SU-DHL-6 (cell line): ENCODE measurements around the gene DCUN1D2.

Experiments used
- H2AFZ ChIP-seq: fragments of 200-600 bp; sonication (generic); 2 replicates; pipeline ENCODE4 v1.6.1; 2014; ENCODE audit warnings: low read depth, mild to moderate bottlenecking, moderate library complexity, mixed read lengths, antibody characterized with exemption, low read length; ENCODE audit not compliant: severe bottlenecking
- H3F3A ChIP-seq: fragments of 200-600 bp; shearing (Covaris generic); 2 replicates; pipeline ENCODE4 v1.6.0; 2016; ENCODE audit warnings: antibody characterized with exemption, mild to moderate bottlenecking; ENCODE audit not compliant: insufficient read depth
- H3K27ac ChIP-seq: fragments of 200-600 bp; sonication (generic); 2 replicates; pipeline ENCODE4 v1.5.1; 2016; ENCODE audit warnings: low read depth, mild to moderate bottlenecking, low read length, moderate library complexity, mixed read lengths
- H3K27me3 ChIP-seq: fragments of 200-600 bp; sonication (generic), shearing (Covaris generic); 2 replicates; pipeline ENCODE4 v1.6.0; 2014; ENCODE audit warnings: mild to moderate bottlenecking, low read length
- H3K36me3 ChIP-seq: fragments of 200-600 bp; sonication (generic); 2 replicates; pipeline ENCODE4 v1.6.1; 2014; ENCODE audit warnings: mild to moderate bottlenecking, low read length, mixed read lengths
- H3K4me2 ChIP-seq: fragments of 300-600, 200-600 bp; shearing (Covaris generic), sonication (generic); 2 replicates; pipeline ENCODE4 v1.6.0; 2014; ENCODE audit warnings: low read length, low read depth, mild to moderate bottlenecking; ENCODE audit not compliant: poor library complexity, severe bottlenecking
- H3K4me3 ChIP-seq: fragments of 200-600 bp; sonication (generic); 2 replicates; pipeline ENCODE4 v1.5.1; 2014; ENCODE audit warnings: antibody characterized with exemption, low read length, mild to moderate bottlenecking, mixed read lengths; ENCODE audit not compliant: insufficient read depth, poor library complexity, severe bottlenecking
- H3K79me2 ChIP-seq: fragments of 200-600 bp; sonication (generic); 2 replicates; pipeline ENCODE4 v1.6.1; 2014; ENCODE audit warnings: mild to moderate bottlenecking, low read length, moderate library complexity; ENCODE audit not compliant: insufficient read depth
- H3K9ac ChIP-seq: fragments of 200-600 bp; sonication (generic); 2 replicates; pipeline ENCODE4 v1.7.0; 2014; ENCODE audit warnings: mild to moderate bottlenecking, low read length
- H3K9me2 ChIP-seq: fragments of 200-600 bp; sonication (generic); replicated peaks from 2 replicates; pipeline ENCODE4 v1.6.1; 2014; ENCODE audit warnings: low read length; ENCODE audit not compliant: insufficient read depth
- H3K9me3 ChIP-seq: fragments of 200-600 bp; sonication (generic); 2 replicates; pipeline ENCODE4 v1.6.1; 2014; ENCODE audit warnings: low read length, mixed read lengths; ENCODE audit not compliant: insufficient read depth
- H4K20me1 ChIP-seq: fragments of 200-600 bp; sonication (generic); 2 replicates; pipeline ENCODE4 v1.6.1; 2014; ENCODE audit warnings: low read depth, mild to moderate bottlenecking, antibody characterized with exemption, low read length, moderate library complexity, mixed read lengths
- CTCF ChIP-seq: fragments of 200-600 bp; sonication (generic); IDR thresholded peaks from one replicate; pipeline ENCODE4 v1.5.1; 2017; ENCODE audit warnings: antibody characterized with exemption, mild to moderate bottlenecking, low read length, moderate library complexity; ENCODE audit not compliant: insufficient read depth, poor library complexity, severe bottlenecking
- EZH2phosphoT487 ChIP-seq: fragments of 200-600 bp; sonication (generic), shearing (Covaris generic); conservative IDR thresholded peaks from 2 replicates; pipeline ENCODE4 v1.6.1; 2018; ENCODE audit warnings: mild to moderate bottlenecking, antibody characterized with exemption, low read length, moderate library complexity, mixed read lengths

The DCUN1D2 gene

GRCh38 chr13:113413178-113413897 is 77.2 kb downstream of the DCUN1D2 start:
- H4K20me1 ChIP-seq, result no peaks in the 10 kb centered on the region
- H3K9me2 ChIP-seq, result no peaks in the 10 kb centered on the region
- H3F3A ChIP-seq, result no peaks in the 10 kb centered on the region
- H3K79me2 ChIP-seq, result no peaks in the 10 kb centered on the region
- H3K4me2 ChIP-seq, result no peak overlapping the region
- no peak overlapping the region for H2AFZ ChIP-seq
- H3K9ac ChIP-seq, result no peak overlapping the region
- H3K36me3 ChIP-seq, result no peaks in the 10 kb centered on the region
- H3K27ac ChIP-seq, result no peak overlapping the region
- H3K4me3 ChIP-seq, result no peak overlapping the region
- no peaks in the 10 kb centered on the region for H3K9me3 ChIP-seq
- no peaks in the 10 kb centered on the region for H3K27me3 ChIP-seq
- no peak for TF ChIP-seq EZH2phosphoT487
- no peak for TF ChIP-seq CTCF

GRCh38 chr13:113412440-113412839 is 78.1 kb downstream of the DCUN1D2 start:
- Histone ChIP-seq H3K9ac (no peak overlapping the region), H3K27me3 (no peaks in the 10 kb centered on the region), H3K27ac (no peak overlapping the region), H3K36me3 (no peaks in the 10 kb centered on the region), H4K20me1 (no peaks in the 10 kb centered on the region), H3F3A (no peaks in the 10 kb centered on the region), H2AFZ (no peak overlapping the region), H3K9me2 (no peaks in the 10 kb centered on the region), H3K4me3 (no peak overlapping the region), H3K9me3 (no peaks in the 10 kb centered on the region), H3K4me2 (no peak overlapping the region), H3K79me2 (no peaks in the 10 kb centered on the region)
- no peak for TF ChIP-seq EZH2phosphoT487
- TF ChIP-seq CTCF, result no peak

GRCh38 chr13:113411216-113412023 is 79.1 kb downstream of the DCUN1D2 start:
- H3K4me3 ChIP-seq, result no peak overlapping the region
- H3K27me3 ChIP-seq, result no peaks in the 10 kb centered on the region
- H3K4me2 ChIP-seq, result no peak overlapping the region
- H3K36me3 ChIP-seq, result no peaks in the 10 kb centered on the region
- H3K79me2 ChIP-seq, result no peaks in the 10 kb centered on the region
- no peak overlapping the region for H2AFZ ChIP-seq
- H3F3A ChIP-seq, result no peaks in the 10 kb centered on the region
- no peaks in the 10 kb centered on the region for H3K9me2 ChIP-seq
- no peak overlapping the region for H3K27ac ChIP-seq
- H3K9ac ChIP-seq, result no peak overlapping the region
- H4K20me1 ChIP-seq, result no peaks in the 10 kb centered on the region
- H3K9me3 ChIP-seq, result no peaks in the 10 kb centered on the region
- no peak for TF ChIP-seq EZH2phosphoT487
- TF ChIP-seq CTCF, result no peak
